GM18511 (cell line): Measurements from ENCODE around the gene FBXL13.
"Not testable (repeated sequence)": the region's sequence is repeated elsewhere in the genome, so short reads cannot be mapped to it uniquely, and the experiment has no call there.

Experiments
- ATAC-seq: cut with Tn5 transposase; IDR thresholded peaks from one replicate; pipeline ENCODE4 v1.9.1; 2021; ENCODE audit warnings: mild to moderate bottlenecking, moderate library complexity; ENCODE audit not compliant: unreplicated experiment

Gene FBXL13

GRCh38 chr7:102988631-102989560, 85.7 kb downstream of the FBXL13 start:
- no peak for ATAC-seq

GRCh38 chr7:102988088-102988487, 86.5 kb downstream of the FBXL13 start:
- ATAC-seq, result no peak

- ATAC-seq, result no peak
Measured at GRCh38 chr7:102985176-102985783, 89.3 kb downstream of the FBXL13 start.

DNA sequence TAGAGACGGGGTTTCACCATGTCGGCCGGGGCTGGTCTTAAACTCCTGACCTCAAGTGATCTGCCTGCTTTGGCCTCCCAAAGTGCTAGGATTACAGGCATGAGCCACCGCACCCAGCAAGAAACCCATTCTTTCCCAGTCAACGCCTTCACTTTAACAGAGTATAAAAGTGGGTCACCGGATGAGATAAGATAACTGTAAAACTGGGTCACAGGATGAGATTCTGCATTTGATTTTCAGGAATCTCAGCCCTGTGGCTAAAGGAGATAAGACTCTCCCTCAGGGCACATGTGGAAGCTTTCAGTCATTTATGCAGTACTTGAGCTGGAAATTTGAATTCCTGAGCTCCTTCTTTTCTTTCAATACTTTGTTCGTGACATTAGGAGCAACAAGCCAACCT, 91.0 kb downstream of the FBXL13 start:
- ATAC-seq, result no peak

DNA sequence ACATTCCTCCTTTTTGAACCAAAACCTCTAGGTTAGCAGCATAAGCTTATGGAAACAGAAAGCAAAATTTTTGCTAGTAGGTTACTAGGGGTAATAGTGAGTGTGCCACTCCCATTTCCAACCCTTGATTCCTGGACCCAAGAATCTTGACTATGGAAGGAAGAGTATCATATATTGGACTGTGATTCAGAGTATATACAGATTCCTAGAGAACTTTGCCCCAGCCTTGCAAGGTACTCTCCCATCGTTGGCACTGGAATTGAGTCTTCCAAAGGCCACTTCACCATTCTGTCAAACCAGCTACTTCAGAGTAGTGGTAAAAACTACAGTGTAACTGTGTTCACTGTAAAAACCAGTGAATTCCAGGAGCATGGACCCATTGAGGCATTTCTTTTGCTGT, 92.4 kb downstream of the FBXL13 start:
- no peak for ATAC-seq

GRCh38 chr7:102981451-102981850, 93.1 kb downstream of the FBXL13 start:
- no peak for ATAC-seq

DNA sequence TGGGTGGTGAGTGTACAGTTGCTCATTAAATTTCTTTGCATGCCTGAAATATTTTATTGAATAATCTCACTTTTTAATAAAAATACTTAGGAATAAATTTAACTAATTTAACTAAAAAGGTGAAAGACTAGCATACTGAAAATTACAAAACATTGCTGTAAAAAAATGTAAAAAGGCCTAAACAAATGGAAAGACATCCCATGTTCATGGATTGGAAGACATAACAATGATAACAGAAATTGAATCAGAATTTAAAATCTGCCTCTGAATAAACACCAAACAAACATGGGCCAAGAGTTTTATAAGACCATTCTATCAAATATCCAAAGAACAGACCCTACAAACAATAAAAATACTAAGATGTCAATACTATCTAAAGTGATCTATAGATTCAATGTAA, 94.9 kb downstream of the FBXL13 start:
- no peak for ATAC-seq

GRCh38 chr7:102978284-102978683, 96.3 kb downstream of the FBXL13 start:
- no peak for ATAC-seq

- ATAC-seq, result not testable (repeated sequence)
Measured at GRCh38 chr7:102977586-102977985, 97.0 kb downstream of the FBXL13 start.

- no peak for ATAC-seq
Measured at GRCh38 chr7:102976493-102976892, 98.1 kb downstream of the FBXL13 start.

- ATAC-seq, result no peak
Measured at GRCh38 chr7:102975854-102976253, 98.7 kb downstream of the FBXL13 start.

DNA sequence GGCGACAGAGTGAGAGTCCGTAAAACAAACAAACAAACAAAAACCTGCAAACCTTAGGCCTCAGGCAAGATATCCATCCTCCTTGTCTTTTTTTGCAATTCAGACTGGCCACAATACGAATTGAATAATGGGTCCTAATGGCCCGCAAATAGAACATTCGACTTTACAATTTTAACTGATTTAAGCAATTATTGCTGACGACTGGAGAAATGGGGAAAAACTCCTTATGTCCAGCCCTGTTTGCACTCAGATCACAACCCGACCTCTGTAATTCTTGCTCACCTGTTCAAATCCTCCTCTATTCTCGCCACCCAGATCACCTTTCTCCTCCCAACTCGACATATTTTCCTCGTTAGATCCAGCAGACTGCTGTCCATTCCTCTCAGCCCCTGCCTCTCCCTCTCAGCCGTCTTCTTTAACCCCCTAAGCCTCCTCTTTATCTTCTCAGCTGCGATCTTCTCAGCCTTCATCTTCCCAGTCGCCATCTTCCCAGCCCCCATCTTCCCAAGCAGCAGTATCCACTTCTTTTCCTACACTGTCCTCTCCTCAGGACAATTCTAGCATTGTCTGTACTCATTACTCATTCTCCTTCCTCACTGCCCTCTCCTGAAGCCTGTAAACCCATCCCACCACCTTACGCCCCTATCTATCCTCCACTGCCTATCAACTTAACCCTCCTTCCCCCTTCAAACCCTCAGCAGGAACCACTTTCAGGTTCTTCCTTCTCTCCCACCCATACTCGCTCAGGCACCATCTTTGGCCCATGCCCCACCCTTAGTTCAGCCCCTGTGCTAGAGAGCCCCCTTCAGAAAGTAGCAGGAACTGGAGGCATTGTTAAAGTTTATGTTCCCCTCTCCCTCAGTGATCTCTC, 100.0 kb downstream of the FBXL13 start:
- ATAC-seq, result no peak

GRCh38 chr7:102973096-102973802, 101.3 kb downstream of the FBXL13 start:
- ATAC-seq, result no peak

- ATAC-seq, result no peak
Measured at GRCh38 chr7:102967798-102968197, 106.8 kb downstream of the FBXL13 start.

GRCh38 chr7:102966465-102966864, 108.1 kb downstream of the FBXL13 start:
- ATAC-seq, result no peak

DNA sequence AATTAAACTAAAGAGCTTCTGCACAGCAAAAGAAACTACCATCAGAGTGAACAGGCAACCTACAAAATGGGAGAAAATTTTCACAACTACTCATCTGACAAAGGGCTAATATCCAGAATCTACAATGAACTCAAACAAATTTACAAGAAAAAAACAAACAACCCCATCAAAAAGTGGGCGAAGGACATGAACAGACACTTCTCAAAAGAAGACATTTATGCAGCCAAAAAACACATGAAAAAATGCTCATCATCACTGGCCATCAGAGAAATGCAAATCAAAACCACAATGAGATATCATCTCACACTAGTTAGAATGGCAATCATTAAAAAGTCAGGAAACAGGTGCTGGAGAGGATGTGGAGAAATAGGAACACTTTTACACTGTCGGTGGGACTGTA, 112.6 kb downstream of the FBXL13 start:
- not testable (repeated sequence) for ATAC-seq

DNA sequence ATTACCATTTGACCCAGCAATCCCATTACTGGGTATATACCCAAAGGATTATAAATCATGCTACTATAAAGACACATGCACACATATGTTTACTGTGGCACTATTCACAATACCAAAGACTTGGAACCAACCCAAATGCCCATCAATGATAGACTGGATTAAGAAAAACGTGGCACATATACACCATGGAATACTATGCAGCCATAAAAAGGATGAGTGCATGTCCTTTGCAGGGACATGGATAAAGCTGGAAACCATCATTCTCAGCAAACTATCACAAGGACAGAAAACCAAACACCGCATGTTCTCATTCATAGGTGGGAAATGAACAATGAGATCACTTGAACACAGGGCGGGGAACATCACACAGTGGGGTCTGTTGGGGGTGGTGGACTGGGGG, 116.6 kb downstream of the FBXL13 start:
- not testable (repeated sequence) for ATAC-seq

- not testable (repeated sequence) for ATAC-seq
Measured at GRCh38 chr7:102954359-102954758, 120.2 kb downstream of the FBXL13 start.

- no peak for ATAC-seq
Measured at GRCh38 chr7:102953406-102953805, 121.2 kb downstream of the FBXL13 start.

GRCh38 chr7:102951839-102952238, 122.8 kb downstream of the FBXL13 start:
- no peak for ATAC-seq

GRCh38 chr7:102944241-102944640, 130.4 kb downstream of the FBXL13 start:
- ATAC-seq, result no peak
